Upper lobe of right lung (tissue), 1 donor: ENCODE data around the gene NUDT1. TPM values are rescaled to one million over a fixed set of nuclear protein-coding genes. Genes with fewer than 3 reads are reported as not detected.
A peak's percentile ranks its signal among the peaks of the same experiment; 100 is the strongest.

ENCODE experiments used
- ATAC-seq: fragments of 200-7000 bp; cut with Tn5 transposase; one replicate; pipeline ENCODE4 v1.9.1; 2020; ENCODE audit warnings: mild to moderate bottlenecking, moderate library complexity
- DNase-seq: peaks from one replicate; pipeline ENCODE4 v3.0.0-alpha.2; 2020
- H3K27ac ChIP-seq: fragments of 200-600 bp; one replicate; pipeline ENCODE4 v1.8.0; 2022
- H3K27me3 ChIP-seq: fragments of 200-600 bp; one replicate; pipeline ENCODE4 v1.8.0; 2022; ENCODE audit warnings: mild to moderate bottlenecking
- H3K36me3 ChIP-seq: fragments of 200-600 bp; one replicate; pipeline ENCODE4 v1.8.0; 2022
- H3K4me1 ChIP-seq: fragments of 200-600 bp; one replicate; pipeline ENCODE4 v1.8.0; 2022
- H3K4me3 ChIP-seq: fragments of 200-600 bp; one replicate; pipeline ENCODE4 v1.8.0; 2022; ENCODE audit warnings: mild to moderate bottlenecking
- H3K9me3 ChIP-seq: fragments of 200-600 bp; one replicate; pipeline ENCODE4 v1.8.0; 2022
- intact Hi-C: fragments of 100-400 bp; cut with DNase I; formaldehyde crosslinking; loops from one replicate; pipeline ENCODE4 v1.11.0; 2022
- total RNA-seq: library from RNA; stranded (reverse); fragmentation: NEBNext Ultra II Directional; extraction: Animal tissue kit (Norgen Biotek cat#: 25700); gene quantifications from one replicate; pipeline ENCODE4 v1.2.1, GENCODE V29; 2021
- TF ChIP-seq, protein P1 (sequence below): fragments of 200-600 bp; IDR thresholded peaks from one replicate; pipeline ENCODE4 v1.8.0; 2022; ENCODE audit warnings: antibody characterized with exemption
- donor health status: DM: no; HTN: yes; CAD: no; lungs with severe emphysema.

The NUDT1 gene
- total RNA-seq, 1 donor from 2014 or later, result 13.2 TPM

DNA sequence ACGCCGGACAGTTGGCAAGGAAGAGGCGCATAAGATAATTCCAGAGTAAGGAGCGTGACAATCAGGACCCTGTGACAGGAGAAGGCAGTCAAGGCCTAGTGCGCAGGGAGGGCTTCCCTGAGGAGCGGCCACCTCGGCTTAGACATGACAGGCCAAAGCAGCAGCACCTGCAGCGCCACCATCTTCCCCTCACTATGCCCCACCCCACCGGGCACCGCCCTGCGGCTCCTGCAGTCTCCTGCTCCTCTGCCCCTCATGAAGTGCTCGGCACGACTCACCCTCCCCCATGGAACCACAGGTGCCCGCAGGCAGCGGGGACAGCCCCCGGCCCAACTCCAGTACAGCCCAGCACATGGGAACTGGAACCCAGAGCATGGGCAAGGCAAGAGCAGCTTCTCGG lies 21.1 kb upstream of the NUDT1 start:
- no peak for DNase-seq
- intact Hi-C loops, result no loop called here
- TF ChIP-seq, protein P1, sequence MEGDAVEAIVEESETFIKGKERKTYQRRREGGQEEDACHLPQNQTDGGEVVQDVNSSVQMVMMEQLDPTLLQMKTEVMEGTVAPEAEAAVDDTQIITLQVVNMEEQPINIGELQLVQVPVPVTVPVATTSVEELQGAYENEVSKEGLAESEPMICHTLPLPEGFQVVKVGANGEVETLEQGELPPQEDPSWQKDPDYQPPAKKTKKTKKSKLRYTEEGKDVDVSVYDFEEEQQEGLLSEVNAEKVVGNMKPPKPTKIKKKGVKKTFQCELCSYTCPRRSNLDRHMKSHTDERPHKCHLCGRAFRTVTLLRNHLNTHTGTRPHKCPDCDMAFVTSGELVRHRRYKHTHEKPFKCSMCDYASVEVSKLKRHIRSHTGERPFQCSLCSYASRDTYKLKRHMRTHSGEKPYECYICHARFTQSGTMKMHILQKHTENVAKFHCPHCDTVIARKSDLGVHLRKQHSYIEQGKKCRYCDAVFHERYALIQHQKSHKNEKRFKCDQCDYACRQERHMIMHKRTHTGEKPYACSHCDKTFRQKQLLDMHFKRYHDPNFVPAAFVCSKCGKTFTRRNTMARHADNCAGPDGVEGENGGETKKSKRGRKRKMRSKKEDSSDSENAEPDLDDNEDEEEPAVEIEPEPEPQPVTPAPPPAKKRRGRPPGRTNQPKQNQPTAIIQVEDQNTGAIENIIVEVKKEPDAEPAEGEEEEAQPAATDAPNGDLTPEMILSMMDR, result no peak
- no peak for ATAC-seq
- no peaks in the 10 kb centered on the region for H3K9me3 ChIP-seq
- H3K27me3 ChIP-seq, result no peaks in the 10 kb centered on the region
- no peak overlapping the region for H3K4me3 ChIP-seq
- H3K27ac ChIP-seq, result no peak overlapping the region
- no peaks in the 10 kb centered on the region for H3K4me1 ChIP-seq
- peaks cover 79% of the 10 kb centered on the region for H3K36me3 ChIP-seq

DNA sequence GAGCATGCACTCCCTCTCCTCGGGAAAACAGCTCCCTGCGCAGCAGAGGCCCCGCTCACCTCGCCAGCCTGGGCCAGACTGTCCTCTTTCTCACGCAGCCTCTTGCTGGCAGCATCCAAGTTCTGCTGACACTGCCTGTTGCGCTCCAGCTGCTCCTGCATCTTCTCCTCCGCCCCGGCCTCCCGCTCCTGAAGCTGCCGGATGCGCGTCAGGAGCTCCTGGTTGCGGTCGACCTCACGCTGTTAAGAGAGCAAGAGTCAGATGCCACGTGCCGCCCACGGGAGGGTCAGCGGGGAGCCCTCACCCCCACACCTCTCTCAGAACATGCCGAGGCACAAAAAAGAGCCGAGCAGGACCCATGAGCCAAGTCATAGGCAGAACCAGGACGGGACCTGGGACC lies 19.5 kb upstream of the NUDT1 start:
- H3K4me1 ChIP-seq, result no peaks in the 10 kb centered on the region
- peaks cover 70% of the 10 kb centered on the region for H3K36me3 ChIP-seq
- H3K27me3 ChIP-seq, result no peaks in the 10 kb centered on the region
- no peak for DNase-seq
- H3K4me3 ChIP-seq, result no peak overlapping the region
- intact Hi-C loops, result no loop called here
- no peaks in the 10 kb centered on the region for H3K9me3 ChIP-seq
- ATAC-seq, result no peak
- H3K27ac ChIP-seq, result no peak overlapping the region
- TF ChIP-seq, protein P1, result no peak

GRCh38 chr7:2223321-2223720 lies 18.7 kb upstream of the NUDT1 start:
- Histone ChIP-seq H3K4me3 (no peak overlapping the region), H3K27ac (no peak overlapping the region), H3K4me1 (no peaks in the 10 kb centered on the region), H3K9me3 (no peaks in the 10 kb centered on the region), H3K36me3 (peaks cover 62% of the 10 kb centered on the region), H3K27me3 (no peaks in the 10 kb centered on the region)
- TF ChIP-seq, protein P1, result no peak
- DNase-seq (no peak), ATAC-seq (no peak)
- intact Hi-C loops, result no loop called here

- H3K4me1 ChIP-seq, result no peaks in the 10 kb centered on the region
- ATAC-seq, result no peak
- intact Hi-C loops, result no loop called here
- TF ChIP-seq, protein P1, result no peak
- H3K27ac ChIP-seq, result peak overlapping the region; percentile 63
- no peak for DNase-seq
- H3K36me3 ChIP-seq, result peaks cover 63% of the 10 kb centered on the region
- H3K9me3 ChIP-seq, result no peaks in the 10 kb centered on the region
- no peaks in the 10 kb centered on the region for H3K27me3 ChIP-seq
- no peak overlapping the region for H3K4me3 ChIP-seq
These were observed 17.5 kb upstream of the NUDT1 start for GRCh38 chr7:2224491-2224928.

GRCh38 chr7:2224934-2225333 lies 17.1 kb upstream of the NUDT1 start:
- TF ChIP-seq, protein P1, result no peak
- no peaks in the 10 kb centered on the region for H3K27me3 ChIP-seq
- no peak overlapping the region for H3K4me3 ChIP-seq
- H3K36me3 ChIP-seq, result peaks cover 66% of the 10 kb centered on the region
- ATAC-seq (peak; percentile 86), DNase-seq (peak; percentile 85)
- intact Hi-C loops, result no loop called here
- H3K27ac ChIP-seq, result peak overlapping the region; percentile 63
- no peaks in the 10 kb centered on the region for H3K4me1 ChIP-seq
- H3K9me3 ChIP-seq, result no peaks in the 10 kb centered on the region

DNA sequence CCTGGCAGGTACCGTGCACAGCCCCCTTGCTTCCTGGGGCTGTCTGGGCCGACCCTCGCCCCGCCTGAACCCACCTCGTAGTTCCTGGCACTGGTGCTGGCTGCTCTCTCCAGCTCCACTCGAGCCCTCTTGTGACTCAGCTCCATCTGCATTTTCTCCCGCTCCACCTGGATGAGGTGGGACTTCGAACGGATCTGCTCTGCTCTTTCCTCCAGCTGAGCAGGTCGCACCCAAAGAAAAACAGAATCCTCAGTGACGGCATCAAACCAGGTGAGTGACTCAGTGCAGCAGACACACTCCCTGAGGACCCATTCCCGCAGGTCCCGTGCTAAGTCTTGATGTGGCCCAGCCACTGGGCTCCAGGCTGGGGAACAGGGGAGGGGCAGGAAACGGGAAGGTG lies 16.7 kb upstream of the NUDT1 start:
- no peaks in the 10 kb centered on the region for H3K27me3 ChIP-seq
- H3K27ac ChIP-seq, result peak overlapping the region; percentile 63
- H3K9me3 ChIP-seq, result no peaks in the 10 kb centered on the region
- no peaks in the 10 kb centered on the region for H3K4me1 ChIP-seq
- H3K36me3 ChIP-seq, result peaks cover 64% of the 10 kb centered on the region
- intact Hi-C loops, result no loop called here
- DNase-seq (peak; percentile 76), ATAC-seq (peak; percentile 78)
- TF ChIP-seq, protein P1, result no peak
- no peak overlapping the region for H3K4me3 ChIP-seq
